Bronchial epithelial cell (primary cell): ENCODE results near the gene PAQR4. TPM values are rescaled to one million over a fixed set of nuclear protein-coding genes. Genes with fewer than 3 reads are reported as not detected.

Source experiments
- DNase-seq: peaks from one replicate; pipeline ENCODE4 v3.0.0-alpha.2; 2010; ENCODE audit warnings: low read depth
- FAIRE-seq: peaks from 2 replicates; lab custom pipeline; 2011; peaks lifted over from hg19 to GRCh38; lab: Jason Lieb, UNC
- H3K27me3 ChIP-seq: 2 replicates; pipeline ENCODE4 v1.5.1; 2011; ENCODE audit warnings: low read length; ENCODE audit not compliant: control insufficient read depth, insufficient read depth
- H3K36me3 ChIP-seq: 2 replicates; pipeline ENCODE4 v1.5.1; 2011; ENCODE audit warnings: low read length; ENCODE audit not compliant: control insufficient read depth, insufficient read depth
- H3K4me3 ChIP-seq: 2 replicates; pipeline ENCODE4 v1.5.1; 2011; ENCODE audit warnings: mild to moderate bottlenecking, low read depth, low read length, control low read depth
- total RNA-seq: library from RNA; depleted of rRNA; stranded (reverse); fragments of >200 nt; gene quantifications from 2 replicates; pipeline ENCODE4 v1.2.1, GENCODE V29; 2014
- TF ChIP-seq, protein P1 (sequence below): IDR thresholded peaks from 2 replicates; pipeline ENCODE4 v1.5.1; 2011; ENCODE audit warnings: mild to moderate bottlenecking, moderate library complexity, low read length, control low read depth, inconsistent platforms; ENCODE audit not compliant: insufficient read depth, severe bottlenecking

PAQR4 gene
- total RNA-seq, 1 donor from 2014 or later, result 5.3 TPM

DNA sequence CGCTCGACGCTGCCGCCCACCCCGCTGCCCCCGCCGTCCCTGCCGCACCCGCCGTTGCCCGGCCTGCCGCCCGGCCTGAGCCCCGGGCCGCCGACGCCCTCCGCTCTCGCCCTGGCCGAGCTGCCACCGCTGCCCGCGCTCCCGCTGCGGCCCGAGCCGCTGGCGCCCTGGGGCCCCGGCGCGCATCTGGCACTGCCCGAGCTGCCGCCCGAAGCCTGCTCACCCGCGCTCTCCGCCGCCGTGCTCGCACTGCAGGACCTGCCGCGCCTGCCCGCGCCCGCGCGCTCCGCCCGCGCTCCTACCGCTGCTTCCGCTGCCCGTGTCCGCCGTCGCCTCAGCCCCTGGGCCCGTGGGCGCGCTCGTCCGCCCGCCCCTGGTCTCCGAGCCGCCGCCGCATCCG lies 35.2 kb downstream of the PAQR4 start:
- FAIRE-seq (no peak), DNase-seq (no peak)
- Histone ChIP-seq H3K4me3 (peak overlapping the region; percentile 47), H3K27me3 (no peaks in the 10 kb centered on the region), H3K36me3 (peaks cover 2% of the 10 kb centered on the region)
- TF ChIP-seq, protein P1, sequence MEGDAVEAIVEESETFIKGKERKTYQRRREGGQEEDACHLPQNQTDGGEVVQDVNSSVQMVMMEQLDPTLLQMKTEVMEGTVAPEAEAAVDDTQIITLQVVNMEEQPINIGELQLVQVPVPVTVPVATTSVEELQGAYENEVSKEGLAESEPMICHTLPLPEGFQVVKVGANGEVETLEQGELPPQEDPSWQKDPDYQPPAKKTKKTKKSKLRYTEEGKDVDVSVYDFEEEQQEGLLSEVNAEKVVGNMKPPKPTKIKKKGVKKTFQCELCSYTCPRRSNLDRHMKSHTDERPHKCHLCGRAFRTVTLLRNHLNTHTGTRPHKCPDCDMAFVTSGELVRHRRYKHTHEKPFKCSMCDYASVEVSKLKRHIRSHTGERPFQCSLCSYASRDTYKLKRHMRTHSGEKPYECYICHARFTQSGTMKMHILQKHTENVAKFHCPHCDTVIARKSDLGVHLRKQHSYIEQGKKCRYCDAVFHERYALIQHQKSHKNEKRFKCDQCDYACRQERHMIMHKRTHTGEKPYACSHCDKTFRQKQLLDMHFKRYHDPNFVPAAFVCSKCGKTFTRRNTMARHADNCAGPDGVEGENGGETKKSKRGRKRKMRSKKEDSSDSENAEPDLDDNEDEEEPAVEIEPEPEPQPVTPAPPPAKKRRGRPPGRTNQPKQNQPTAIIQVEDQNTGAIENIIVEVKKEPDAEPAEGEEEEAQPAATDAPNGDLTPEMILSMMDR, result no peak

DNA sequence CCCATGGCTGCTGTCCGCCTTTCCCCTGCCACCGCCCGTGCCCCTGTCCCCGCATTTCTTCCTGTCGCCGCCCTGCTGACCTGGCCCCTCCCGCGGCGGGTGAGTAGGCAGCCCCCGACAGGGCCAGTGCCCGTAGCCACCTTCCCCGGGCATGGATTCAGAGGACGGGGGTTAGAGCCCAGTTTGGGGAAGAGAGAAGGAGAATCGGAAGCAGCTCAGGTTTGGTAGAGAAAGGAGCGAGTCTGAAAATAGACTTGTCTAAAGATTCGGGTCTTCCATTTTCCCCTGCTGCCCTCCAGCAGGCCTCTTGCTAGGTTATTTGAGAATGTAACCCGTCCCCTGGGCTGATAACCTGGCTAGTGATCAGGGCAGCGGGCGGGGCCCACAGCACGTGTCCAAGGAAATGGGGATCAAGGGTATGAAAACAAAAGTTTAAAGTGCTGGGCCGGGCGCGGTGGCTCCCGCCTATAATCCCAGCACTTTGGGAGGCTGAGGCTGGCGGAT lies 35.7 kb downstream of the PAQR4 start:
- Histone ChIP-seq H3K4me3 (peak overlapping the region; percentile 47), H3K27me3 (no peaks in the 10 kb centered on the region), H3K36me3 (peaks cover 2% of the 10 kb centered on the region)
- TF ChIP-seq, protein P1, result no peak
- DNase-seq, result no peak
- no peak for FAIRE-seq

DNA sequence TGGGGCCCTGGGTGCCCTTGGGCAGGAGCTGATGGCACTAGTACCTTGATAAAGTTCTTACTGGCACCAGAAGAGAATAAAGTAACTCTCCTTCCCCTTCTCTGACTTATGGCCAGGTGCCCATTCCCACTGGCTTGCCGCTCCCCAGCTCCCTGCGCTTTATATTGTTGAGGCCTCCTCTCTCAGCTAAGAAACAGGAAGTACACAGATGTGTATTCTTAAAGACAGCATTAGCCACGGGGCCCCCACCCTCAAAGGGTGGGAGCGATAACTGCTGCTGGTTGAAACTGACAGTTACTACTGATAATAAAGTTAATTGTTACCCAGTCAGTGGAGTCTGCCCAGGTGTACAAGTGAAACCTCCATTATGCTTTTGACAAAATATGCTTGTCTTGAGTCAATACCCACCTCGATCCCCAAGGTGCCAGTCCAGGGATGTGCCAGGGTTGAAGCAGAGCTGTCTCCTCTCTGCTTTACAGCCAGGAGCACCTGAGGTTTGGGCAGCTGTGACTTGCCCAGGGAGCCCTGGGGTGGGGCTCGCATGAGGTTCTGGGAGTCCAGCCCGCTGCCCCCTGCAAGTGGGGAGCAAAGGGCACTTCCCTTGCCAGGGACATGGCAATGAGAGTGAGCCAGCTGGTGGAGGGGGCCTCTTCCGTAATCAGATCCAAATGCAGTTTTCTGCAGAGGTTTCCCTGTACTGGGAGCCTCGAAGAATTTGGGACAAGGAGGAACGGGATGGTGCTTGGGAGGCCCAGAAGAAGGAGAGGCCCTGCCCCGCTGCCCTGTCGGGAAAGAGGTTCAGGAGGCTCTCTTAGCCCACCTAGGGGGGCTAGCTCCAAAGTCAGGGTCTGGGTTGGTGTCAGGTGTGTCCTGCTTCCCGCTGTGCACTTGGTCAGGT lies 38.2 kb downstream of the PAQR4 start:
- TF ChIP-seq, protein P1, result no peak
- peaks cover 2% of the 10 kb centered on the region for H3K36me3 ChIP-seq
- no peak for FAIRE-seq
- peaks cover 3% of the 10 kb centered on the region for H3K27me3 ChIP-seq
- DNase-seq, result no peak
- H3K4me3 ChIP-seq, result no peak overlapping the region

DNA sequence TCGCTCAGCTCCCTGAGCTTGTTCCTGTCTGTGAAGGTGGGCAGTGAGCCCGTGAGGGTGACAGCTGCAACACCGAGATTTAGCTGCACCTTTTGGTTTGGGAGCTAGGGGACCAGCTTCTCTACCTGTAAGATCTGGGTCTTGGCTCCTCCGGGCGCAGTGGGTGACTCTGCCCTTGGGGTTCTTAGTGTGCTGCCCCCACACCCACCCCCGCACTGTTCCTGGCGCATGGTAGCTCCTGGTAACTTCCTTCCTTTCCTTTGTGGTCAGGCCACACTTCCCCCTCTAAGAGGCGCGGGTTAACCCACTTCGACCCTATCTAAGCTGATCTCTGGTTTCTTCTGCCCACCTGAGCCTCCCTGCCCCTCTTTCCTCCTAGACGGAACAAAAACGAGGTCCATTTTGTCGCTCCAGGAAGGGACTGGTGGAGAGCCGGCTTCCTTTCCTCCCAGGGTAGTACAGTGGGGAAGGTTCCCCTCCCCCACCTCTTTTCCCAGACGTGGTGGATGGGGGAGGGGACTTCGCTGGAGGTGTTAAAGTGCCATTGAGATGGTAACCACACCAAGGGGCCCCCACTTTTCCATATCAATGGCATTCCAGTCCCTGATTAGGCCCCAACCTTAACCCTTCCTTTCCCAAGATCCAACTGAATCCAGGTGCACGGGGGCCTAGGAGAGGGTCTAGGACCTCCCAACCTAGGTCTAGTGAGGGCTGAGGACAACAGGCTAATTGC lies 39.0 kb downstream of the PAQR4 start:
- no peak for FAIRE-seq
- no peak for DNase-seq
- Histone ChIP-seq H3K4me3 (no peak overlapping the region), H3K27me3 (peaks cover 4% of the 10 kb centered on the region), H3K36me3 (peaks cover 2% of the 10 kb centered on the region)
- TF ChIP-seq, protein P1, result no peak

DNA sequence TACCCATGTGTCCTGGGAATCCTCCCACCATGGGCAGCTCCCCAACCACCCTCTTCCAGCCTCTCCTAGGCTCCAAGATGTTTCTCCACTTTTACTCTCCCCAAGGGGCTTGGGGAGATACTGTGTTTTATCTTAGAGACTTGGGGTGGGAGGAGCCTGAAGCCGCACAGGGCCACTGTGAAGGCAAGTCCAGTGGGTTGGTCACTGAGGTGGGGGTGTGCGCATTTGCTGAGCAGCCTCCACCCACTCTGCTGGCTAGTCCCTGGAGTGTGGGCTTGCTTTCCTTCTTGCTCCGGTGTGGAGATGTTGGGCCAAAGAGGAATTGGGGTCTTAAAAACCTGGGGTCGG lies 39.5 kb downstream of the PAQR4 start:
- FAIRE-seq (no peak), DNase-seq (no peak)
- peaks cover 2% of the 10 kb centered on the region for H3K36me3 ChIP-seq
- H3K27me3 ChIP-seq, result peaks cover 5% of the 10 kb centered on the region
- TF ChIP-seq, protein P1, result no peak
- H3K4me3 ChIP-seq, result no peak overlapping the region
